Measurements from ENCODE around the gene OMP.

- TF ChIP-seq CTCF (conservative IDR thresholded peaks at IDR 0.05) (no peak), EZH2 (IDR thresholded peaks at IDR 0.05; ENCODE audit: low read depth) (no peak)
These were observed 46.5 kb downstream of the OMP start for GRCh38 chr11:77148963-77149715.

All from PC-9 (cell line).